Upper lobe of left lung (tissue), 6 donors: ENCODE results near the gene AGBL3. TPM values are rescaled to one million over a fixed set of nuclear protein-coding genes. Genes with fewer than 3 reads are reported as not detected.

ENCODE experiments used
- ATAC-seq, 2 donors: fragments of 200-7000 bp; cut with Tn5 transposase; one replicate each; pipeline ENCODE4 v1.9.1; 2022; ENCODE audit warnings: mild to moderate bottlenecking in 2 of 2, moderate library complexity in 2 of 2; ENCODE audit not compliant: low FRiP score in 2 of 2
- DNase-seq, 2 donors: peaks; one replicate each; pipeline ENCODE4 v3.0.0-alpha.2; 2019 to 2020
- H3K27ac ChIP-seq, 4 donors: fragments of 200-600 bp; sonication (generic); one replicate each; pipeline ENCODE4 v1.5.1; 2016 to 2019
- H3K27me3 ChIP-seq, 4 donors: fragments of 200-600 bp; sonication (generic); one replicate each; pipeline ENCODE4 v1.5.1; 2017 to 2019
- H3K36me3 ChIP-seq, 4 donors: fragments of 200-600 bp; sonication (generic); one replicate each; pipeline ENCODE4 v1.5.1; 2016 to 2019
- H3K4me1 ChIP-seq, 4 donors: fragments of 200-600 bp; sonication (generic); one replicate each; pipeline ENCODE4 v1.5.1; 2018 to 2019
- H3K4me3 ChIP-seq, 4 donors: fragments of 200-600 bp; sonication (generic); one replicate each; pipeline ENCODE4 v1.5.1; 2017 to 2019; ENCODE audit warnings: mild to moderate bottlenecking in 2 of 4, moderate library complexity in 1 of 4
- H3K9me3 ChIP-seq, 4 donors: fragments of 200-600 bp; sonication (generic); one replicate each; pipeline ENCODE4 v1.5.1; 2018 to 2019
- CTCF ChIP-seq, 6 experiments: fragments of 450-650 bp in 4 of 6; fragments of 200-600 bp in 2 of 6; sonication (generic) in 2 of 6; IDR thresholded peaks; one replicate each; pipeline ENCODE4 v1.5.1; 2016 to 2019; ENCODE audit warnings: antibody characterized with exemption in 6 of 6
- EP300 ChIP-seq, 4 donors: sonication (generic); formaldehyde crosslinking; IDR thresholded peaks; one replicate each; pipeline ENCODE4 v1.5.1; 2017; ENCODE audit warnings: antibody characterized with exemption in 4 of 4, control low read depth in 2 of 4
- POLR2A ChIP-seq, 4 donors: fragments of 450-650 bp; IDR thresholded peaks; one replicate each; pipeline ENCODE4 v1.5.1; 2016 to 2017; ENCODE audit warnings: antibody characterized with exemption in 4 of 4, mild to moderate bottlenecking in 2 of 4
- POLR2AphosphoS5 ChIP-seq, 2 donors: sonication (generic); formaldehyde crosslinking; IDR thresholded peaks; one replicate each; pipeline ENCODE4 v1.5.1; 2017; ENCODE audit warnings: antibody characterized with exemption in 2 of 2
- WGBS, 2 donors: methylation state at CpG; one replicate each; pipeline ENCODE4 v1.1.5; 2017 to 2018; 5-methylcytosine and 5-hydroxymethylcytosine counted together
- total RNA-seq, 6 donors: library from RNA; depleted of rRNA in 4 of 6; stranded (reverse); fragments of >200 nt in 4 of 6; gene quantifications; one replicate each; pipeline versions ENCODE4 v1.1.0 to v1.2.1, GENCODE V29; 2016 to 2021
- donor health status: DM: no; HTN: no; CAD: no; lungs with moderate emphysema.
- donor health status: DM: no; HTN: yes; CAD: no; lungs with severe emphysema.

The AGBL3 gene
- total RNA-seq, 6 donors from 2014 or later = 1.0 to 5.2 (median 2.5) TPM

GRCh38 chr7:135147899-135148721 lies 161.8 kb downstream of the AGBL3 start, which contains the start of gene TMEM140:
TMEM140 (plus strand) TSS chr7:135148072; CDS start chr7:135164442, 16,370 bp downstream.
- Histone ChIP-seq H3K9me3 (no peaks in the 10 kb centered on the region), H3K4me1 (peaks cover 15 to 41% (median 30%) of the 10 kb centered on the region in 4 donors), H3K4me3 (peak within 1 kb of the TSS; percentile 48 to 61 (median 54)), H3K36me3 (peaks cover 0 to 7% (median 0%) of the 10 kb centered on the region in 4 donors), H3K27me3 (no peaks in the 10 kb centered on the region), H3K27ac (peak within 1 kb of the TSS; percentile 87 to 94 (median 90))
- TF ChIP-seq CTCF (IDR thresholded peaks at IDR 0.05) (peak in 1 of 6 experiments; percentile 8), POLR2A (IDR thresholded peaks at IDR 0.05) (peak in 3 of 4 donors; percentile 56 to 93 (median 90)), EP300 (IDR thresholded peaks at IDR 0.05) (peak in 3 of 4 donors; percentile 85 to 99 (median 88)), POLR2AphosphoS5 (IDR thresholded peaks at IDR 0.05) (peak; percentile 72 to 95)
- peak; percentile 83 to 84 for ATAC-seq
- 5 to 7% methylated on average over 13 of the region's 13 CpGs for WGBS, 2 donors
- DNase-seq = peak in 1 of 2 donors; percentile 72

GRCh38 chr7:135150072-135150782 lies 163.9 kb downstream of the AGBL3 start:
- TF ChIP-seq EP300 (IDR thresholded peaks at IDR 0.05) = no peak
- no peak for TF ChIP-seq CTCF (IDR thresholded peaks at IDR 0.05)
- peak in 1 of 4 donors; percentile 38 for TF ChIP-seq POLR2A (IDR thresholded peaks at IDR 0.05)
- peak; percentile 21 to 45 for TF ChIP-seq POLR2AphosphoS5 (IDR thresholded peaks at IDR 0.05)
- peak in 1 of 2 donors; percentile 47 for DNase-seq
- 43% methylated on average over 8 of the region's 8 CpGs for WGBS, 2 donors
- no peak for ATAC-seq
- Histone ChIP-seq H3K27me3 (no peaks in the 10 kb centered on the region), H3K4me1 (peaks cover 15 to 37% (median 28%) of the 10 kb centered on the region in 4 donors), H3K36me3 (peaks cover 0 to 7% (median 0%) of the 10 kb centered on the region in 4 donors), H3K27ac (peak overlapping the region; percentile 74 to 94 (median 90)), H3K4me3 (peak overlapping the region in 3 of 4 donors; percentile 48 to 61 (median 51)), H3K9me3 (no peaks in the 10 kb centered on the region)

GRCh38 chr7:135151132-135151531 lies 164.8 kb downstream of the AGBL3 start:
- peaks cover 0 to 9% (median 5%) of the 10 kb centered on the region in 4 donors for H3K9me3 ChIP-seq
- peak overlapping the region in 2 of 4 donors; percentile 51 to 61 for H3K4me3 ChIP-seq
- H3K27me3 ChIP-seq = no peaks in the 10 kb centered on the region
- WGBS, 2 donors = 63 to 67% methylated on average over 2 of the region's 2 CpGs
- peaks cover 0 to 7% (median 0%) of the 10 kb centered on the region in 4 donors for H3K36me3 ChIP-seq
- DNase-seq (no peak), ATAC-seq (peak; percentile 2 to 27)
- H3K4me1 ChIP-seq = peaks cover 15 to 37% (median 28%) of the 10 kb centered on the region in 4 donors
- TF ChIP-seq POLR2A (IDR thresholded peaks at IDR 0.05) (peak in 1 of 4 donors; percentile 11), EP300 (IDR thresholded peaks at IDR 0.05) (no peak), CTCF (IDR thresholded peaks at IDR 0.05) (no peak), POLR2AphosphoS5 (IDR thresholded peaks at IDR 0.05) (peak in 1 of 2 donors; percentile 15)
- peak overlapping the region; percentile 74 to 94 (median 90) for H3K27ac ChIP-seq

GRCh38 chr7:135151533-135151932 lies 165.2 kb downstream of the AGBL3 start:
- Histone ChIP-seq H3K27me3 (no peaks in the 10 kb centered on the region), H3K27ac (peak overlapping the region; percentile 74 to 94 (median 90)), H3K36me3 (peaks cover 0 to 7% (median 0%) of the 10 kb centered on the region in 4 donors), H3K4me3 (peak overlapping the region in 2 of 4 donors; percentile 51 to 61), H3K4me1 (peaks cover 15 to 33% (median 27%) of the 10 kb centered on the region in 4 donors), H3K9me3 (peaks cover 0 to 10% (median 7%) of the 10 kb centered on the region in 4 donors)
- ATAC-seq (peak; percentile 59 to 78), DNase-seq (peak in 1 of 2 donors; percentile 77)
- 49 to 56% methylated on average over 6 of the region's 6 CpGs for WGBS, 2 donors
- no peak for TF ChIP-seq CTCF (IDR thresholded peaks at IDR 0.05)
- TF ChIP-seq EP300 (IDR thresholded peaks at IDR 0.05) = no peak
- peak in 1 of 2 donors; percentile 78 for TF ChIP-seq POLR2AphosphoS5 (IDR thresholded peaks at IDR 0.05)
- TF ChIP-seq POLR2A (IDR thresholded peaks at IDR 0.05) = peak in 2 of 4 donors; percentile 8 to 69
